ENCODE data around the gene F11R.
"Not testable (repeated sequence)": the region's sequence is repeated elsewhere in the genome, so short reads cannot be mapped to it uniquely, and the experiment has no call there.

Gene F11R

GRCh38 chr1:160950657-160951056 is 70.3 kb downstream of the F11R start:
- intact Hi-C loops (cut with DNase I; ENCODE audit: low total_unique reads), result no loop called here
- Histone ChIP-seq H3K27me3 (no peaks in the 10 kb centered on the region), H3K9me3 (no peaks in the 10 kb centered on the region), H3K4me1 (no peaks in the 10 kb centered on the region), H3K27ac (no peak overlapping the region), H3K4me3 (no peak overlapping the region), H3K36me3 (no peaks in the 10 kb centered on the region)
- TF ChIP-seq, protein P1, sequence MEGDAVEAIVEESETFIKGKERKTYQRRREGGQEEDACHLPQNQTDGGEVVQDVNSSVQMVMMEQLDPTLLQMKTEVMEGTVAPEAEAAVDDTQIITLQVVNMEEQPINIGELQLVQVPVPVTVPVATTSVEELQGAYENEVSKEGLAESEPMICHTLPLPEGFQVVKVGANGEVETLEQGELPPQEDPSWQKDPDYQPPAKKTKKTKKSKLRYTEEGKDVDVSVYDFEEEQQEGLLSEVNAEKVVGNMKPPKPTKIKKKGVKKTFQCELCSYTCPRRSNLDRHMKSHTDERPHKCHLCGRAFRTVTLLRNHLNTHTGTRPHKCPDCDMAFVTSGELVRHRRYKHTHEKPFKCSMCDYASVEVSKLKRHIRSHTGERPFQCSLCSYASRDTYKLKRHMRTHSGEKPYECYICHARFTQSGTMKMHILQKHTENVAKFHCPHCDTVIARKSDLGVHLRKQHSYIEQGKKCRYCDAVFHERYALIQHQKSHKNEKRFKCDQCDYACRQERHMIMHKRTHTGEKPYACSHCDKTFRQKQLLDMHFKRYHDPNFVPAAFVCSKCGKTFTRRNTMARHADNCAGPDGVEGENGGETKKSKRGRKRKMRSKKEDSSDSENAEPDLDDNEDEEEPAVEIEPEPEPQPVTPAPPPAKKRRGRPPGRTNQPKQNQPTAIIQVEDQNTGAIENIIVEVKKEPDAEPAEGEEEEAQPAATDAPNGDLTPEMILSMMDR (IDR thresholded peaks at IDR 0.05), result no peak
- no peak for DNase-seq

- no peak for DNase-seq
- intact Hi-C loops (cut with DNase I; ENCODE audit: low total_unique reads), result no loop called here
- H3K27me3 ChIP-seq, result no peaks in the 10 kb centered on the region
- H3K9me3 ChIP-seq, result no peaks in the 10 kb centered on the region
- no peaks in the 10 kb centered on the region for H3K36me3 ChIP-seq
- H3K4me3 ChIP-seq, result no peak overlapping the region
- no peaks in the 10 kb centered on the region for H3K4me1 ChIP-seq
- TF ChIP-seq, protein P1 (IDR thresholded peaks at IDR 0.05), result no peak
- no peak overlapping the region for H3K27ac ChIP-seq
Measured at GRCh38 chr1:160949881-160950280, 71.1 kb downstream of the F11R start.

GRCh38 chr1:160949216-160949880 is 71.6 kb downstream of the F11R start:
- H3K36me3 ChIP-seq; H3K9me3 ChIP-seq; H3K27ac ChIP-seq; H3K27me3 ChIP-seq; DNase-seq; intact Hi-C loops (cut with DNase I; ENCODE audit: low total_unique reads); H3K4me3 ChIP-seq; H3K4me1 ChIP-seq: not testable (repeated sequence)

- DNase-seq; H3K9me3 ChIP-seq; H3K27ac ChIP-seq; H3K4me1 ChIP-seq; intact Hi-C loops (cut with DNase I; ENCODE audit: low total_unique reads); H3K36me3 ChIP-seq; H3K27me3 ChIP-seq; H3K4me3 ChIP-seq: not testable (repeated sequence)
Measured at GRCh38 chr1:160947174-160947759, 73.7 kb downstream of the F11R start.

DNA sequence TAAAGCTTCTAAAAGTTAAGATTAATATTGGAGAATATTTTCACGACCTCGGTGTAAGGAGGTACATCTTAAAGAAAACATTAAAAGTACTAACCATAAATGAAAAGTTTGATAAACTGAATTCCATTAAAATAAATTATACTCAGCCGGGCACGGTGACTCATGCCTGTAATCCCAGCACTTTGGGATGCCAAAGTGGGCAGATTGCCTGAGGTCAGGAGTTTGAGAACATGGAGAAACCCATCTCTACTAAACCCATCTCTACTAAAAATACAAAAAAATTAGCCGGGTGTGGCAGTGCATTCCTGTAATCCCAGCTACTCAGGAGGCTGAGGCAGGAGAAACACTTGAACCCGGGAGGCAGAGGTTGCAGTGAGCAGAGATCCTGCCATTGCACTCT is 75.1 kb downstream of the F11R start:
- DNase-seq; intact Hi-C loops (cut with DNase I; ENCODE audit: low total_unique reads); H3K9me3 ChIP-seq; H3K4me1 ChIP-seq; H3K27ac ChIP-seq; H3K36me3 ChIP-seq; H3K27me3 ChIP-seq; H3K4me3 ChIP-seq: not testable (repeated sequence)
